ENCODE results near the gene TMEM158. TPM values are rescaled to one million over a fixed set of nuclear protein-coding genes. Genes with fewer than 3 reads are reported as not detected.

Gene TMEM158
- 7.9 and 11.1 TPM in 2 replicates for polyA plus RNA-seq
- 4.7 and 6.8 TPM in 2 replicates for polyA minus RNA-seq

DNA sequence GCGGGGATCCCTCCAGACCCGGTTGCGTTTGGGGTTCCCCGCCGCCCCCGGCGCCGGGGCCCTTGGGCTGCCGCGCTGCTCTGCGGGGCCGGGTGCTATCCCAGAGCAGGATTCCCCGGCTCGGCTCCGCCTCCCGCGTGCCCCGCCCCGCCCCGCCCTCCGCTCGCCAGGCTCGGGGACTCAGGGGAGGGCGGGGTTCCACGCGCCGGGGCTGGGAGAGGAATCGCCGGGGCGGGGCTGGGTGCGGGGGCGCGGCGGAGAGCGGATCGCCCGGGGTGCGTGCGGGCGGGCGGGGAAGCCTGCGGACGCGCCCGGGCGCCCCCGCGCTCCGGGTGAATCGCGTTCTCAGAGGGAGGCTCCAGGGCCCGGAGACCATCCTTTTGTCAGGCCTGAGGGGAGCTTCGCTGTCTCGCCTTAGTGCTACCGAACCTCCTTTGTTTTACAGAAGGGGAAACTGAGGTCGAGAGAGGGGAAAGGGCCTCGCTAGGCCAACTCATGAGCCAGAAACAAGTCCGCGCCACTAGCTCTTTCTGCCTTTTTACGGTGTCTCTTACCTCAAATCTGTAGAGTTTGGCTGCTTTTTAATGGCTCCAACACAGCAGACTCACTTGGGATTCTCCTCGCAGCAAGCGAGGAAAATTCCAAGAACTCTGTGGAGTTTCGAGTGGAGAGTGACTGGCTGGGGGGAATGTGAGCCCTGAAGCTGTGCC, at the start of gene TMEM158:
TSS of gene TMEM158 (minus strand) at position 82 of the 710 bp plus-strand sequence. CDS start 260 bp downstream, outside the sequence.
- Histone ChIP-seq H3K4me2 (ENCODE audit: low read length) (peak within 1 kb of the TSS; percentile 39), H3K27ac (ENCODE audit: low read length) (no peak within 1 kb of the TSS), H3K36me3 (ENCODE audit: insufficient read depth, low read length) (no peaks in the 10 kb centered on the region), H3K79me2 (replicated peaks; ENCODE audit: insufficient read depth, low read length) (no peaks in the 10 kb centered on the region), H4K20me1 (ENCODE audit: insufficient read depth) (no peaks in the 10 kb centered on the region), H3K27me3 (ENCODE audit: insufficient read depth, low read depth, low read length) (peaks cover 13% of the 10 kb centered on the region), H3F3A (ENCODE audit: insufficient read depth, low read length, poor library complexity, severe bottlenecking) (no peaks in the 10 kb centered on the region), H3K4me3 (ENCODE audit: low read length) (peak within 1 kb of the TSS; percentile 66), H3K9me2 (ENCODE audit: insufficient read depth, low read length) (no peaks in the 10 kb centered on the region), H2AFZ (ENCODE audit: low read depth, low read length) (peak within 1 kb of the TSS; percentile 56), H3K9ac (ENCODE audit: low read length) (peak within 1 kb of the TSS; percentile 62), H3K9me3 (ENCODE audit: low read length) (no peaks in the 10 kb centered on the region)
- TF ChIP-seq MXI1 (conservative IDR thresholded peaks at IDR 0.05; ENCODE audit: poor library complexity, severe bottlenecking) (peak; percentile 19), TAF1 (IDR thresholded peaks at IDR 0.05; ENCODE audit: low read depth) (peak; percentile 41), EZH2 (IDR thresholded peaks at IDR 0.05; ENCODE audit: borderline replicate concordance, insufficient read depth, low read length, poor library complexity, severe bottlenecking) (no peak)

DNA sequence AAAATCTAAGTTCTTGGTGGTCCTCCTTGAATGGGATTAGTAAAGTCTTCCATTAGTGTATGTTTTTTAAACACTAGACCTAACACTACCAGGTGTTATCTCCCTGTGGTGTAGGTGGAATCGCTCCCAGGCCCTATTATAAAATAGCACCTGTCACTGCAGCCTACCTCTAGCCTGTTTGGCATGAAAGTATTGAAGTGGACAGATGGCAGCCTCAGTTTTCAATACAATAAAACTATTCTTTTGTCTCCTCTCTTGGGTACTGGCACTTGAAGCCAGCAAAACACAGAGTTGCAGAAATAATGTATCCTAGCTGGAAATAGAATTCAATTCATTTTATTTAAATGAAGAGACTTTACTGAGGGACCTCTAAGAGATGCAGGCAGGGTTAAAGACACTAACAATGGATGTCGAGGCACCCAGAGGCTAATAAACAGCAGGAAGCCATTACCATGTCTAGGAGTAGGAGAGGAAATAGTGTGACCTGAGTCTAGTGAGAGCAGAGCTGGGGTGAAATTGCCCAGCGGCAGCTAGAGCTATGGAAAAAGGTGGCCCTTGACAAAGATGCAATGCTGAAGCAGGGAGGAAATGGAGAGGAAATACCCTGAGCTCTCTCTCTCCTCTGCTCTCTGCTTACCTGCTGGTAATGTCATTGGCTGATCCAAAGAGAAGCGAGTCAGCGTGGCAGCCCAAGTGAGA, 49.1 kb upstream of the TMEM158 start:
- Histone ChIP-seq H3K9me3 (ENCODE audit: low read length) (no peaks in the 10 kb centered on the region), H3K9me2 (ENCODE audit: insufficient read depth, low read length) (no peaks in the 10 kb centered on the region), H2AFZ (ENCODE audit: low read depth, low read length) (no peak overlapping the region), H3K79me2 (replicated peaks; ENCODE audit: insufficient read depth, low read length) (no peaks in the 10 kb centered on the region), H3K36me3 (ENCODE audit: insufficient read depth, low read length) (no peaks in the 10 kb centered on the region), H3K4me3 (ENCODE audit: low read length) (no peak overlapping the region), H4K20me1 (ENCODE audit: insufficient read depth) (no peaks in the 10 kb centered on the region), H3K27ac (ENCODE audit: low read length) (no peak overlapping the region), H3K4me2 (ENCODE audit: low read length) (no peak overlapping the region), H3K9ac (ENCODE audit: low read length) (no peak overlapping the region), H3K27me3 (ENCODE audit: insufficient read depth, low read depth, low read length) (no peaks in the 10 kb centered on the region), H3F3A (ENCODE audit: insufficient read depth, low read length, poor library complexity, severe bottlenecking) (no peaks in the 10 kb centered on the region)
- no peak for TF ChIP-seq TAF1 (IDR thresholded peaks at IDR 0.05; ENCODE audit: low read depth)

DNA sequence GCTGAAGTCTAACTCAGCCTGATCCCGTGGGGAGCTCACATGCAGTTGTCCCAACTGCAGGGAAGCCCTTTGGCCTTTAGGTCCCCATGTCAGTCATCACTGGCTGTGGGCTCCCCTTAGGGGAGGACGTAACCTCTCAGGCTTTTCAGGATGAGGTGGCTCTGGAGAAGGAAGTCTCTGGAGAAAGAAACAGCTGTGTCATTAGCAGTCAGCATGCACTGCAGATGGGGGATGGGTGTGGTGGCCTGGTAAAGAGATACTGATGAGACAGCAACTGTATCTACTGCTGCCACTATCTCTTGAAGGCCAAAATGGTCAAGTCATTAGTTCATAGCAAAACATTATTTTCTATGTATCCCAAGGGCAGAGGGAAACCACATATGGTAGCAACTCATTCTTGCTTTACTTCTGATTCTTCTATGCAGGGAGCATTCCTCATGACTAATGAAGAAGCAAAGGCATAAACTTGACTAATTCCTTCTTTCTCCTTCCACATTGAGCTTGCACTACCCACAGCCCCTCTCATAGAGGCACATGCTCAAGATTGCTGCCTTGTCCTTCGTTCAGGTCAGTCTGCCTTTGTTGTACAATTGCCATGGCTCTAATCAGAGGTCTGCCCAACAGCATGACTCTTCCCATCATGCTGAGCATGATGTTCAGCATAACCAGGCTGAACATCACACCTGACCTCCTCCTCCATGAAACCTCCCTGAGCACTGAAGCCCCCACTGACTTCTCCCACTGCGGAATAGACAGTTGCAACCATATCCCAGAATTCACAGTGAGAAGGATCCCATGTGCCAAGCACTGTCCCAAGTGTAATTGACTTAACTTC, 47.8 kb upstream of the TMEM158 start:
- Histone ChIP-seq H3K4me3 (ENCODE audit: low read length) (no peak overlapping the region), H3K27me3 (ENCODE audit: insufficient read depth, low read depth, low read length) (no peaks in the 10 kb centered on the region), H4K20me1 (ENCODE audit: insufficient read depth) (no peaks in the 10 kb centered on the region), H3K9ac (ENCODE audit: low read length) (no peak overlapping the region), H3K9me3 (ENCODE audit: low read length) (no peaks in the 10 kb centered on the region), H3K79me2 (replicated peaks; ENCODE audit: insufficient read depth, low read length) (no peaks in the 10 kb centered on the region), H3F3A (ENCODE audit: insufficient read depth, low read length, poor library complexity, severe bottlenecking) (no peaks in the 10 kb centered on the region), H3K9me2 (ENCODE audit: insufficient read depth, low read length) (no peaks in the 10 kb centered on the region), H3K4me2 (ENCODE audit: low read length) (no peak overlapping the region), H3K27ac (ENCODE audit: low read length) (no peak overlapping the region), H3K36me3 (ENCODE audit: insufficient read depth, low read length) (no peaks in the 10 kb centered on the region), H2AFZ (ENCODE audit: low read depth, low read length) (no peak overlapping the region)
- TF ChIP-seq, protein P1, sequence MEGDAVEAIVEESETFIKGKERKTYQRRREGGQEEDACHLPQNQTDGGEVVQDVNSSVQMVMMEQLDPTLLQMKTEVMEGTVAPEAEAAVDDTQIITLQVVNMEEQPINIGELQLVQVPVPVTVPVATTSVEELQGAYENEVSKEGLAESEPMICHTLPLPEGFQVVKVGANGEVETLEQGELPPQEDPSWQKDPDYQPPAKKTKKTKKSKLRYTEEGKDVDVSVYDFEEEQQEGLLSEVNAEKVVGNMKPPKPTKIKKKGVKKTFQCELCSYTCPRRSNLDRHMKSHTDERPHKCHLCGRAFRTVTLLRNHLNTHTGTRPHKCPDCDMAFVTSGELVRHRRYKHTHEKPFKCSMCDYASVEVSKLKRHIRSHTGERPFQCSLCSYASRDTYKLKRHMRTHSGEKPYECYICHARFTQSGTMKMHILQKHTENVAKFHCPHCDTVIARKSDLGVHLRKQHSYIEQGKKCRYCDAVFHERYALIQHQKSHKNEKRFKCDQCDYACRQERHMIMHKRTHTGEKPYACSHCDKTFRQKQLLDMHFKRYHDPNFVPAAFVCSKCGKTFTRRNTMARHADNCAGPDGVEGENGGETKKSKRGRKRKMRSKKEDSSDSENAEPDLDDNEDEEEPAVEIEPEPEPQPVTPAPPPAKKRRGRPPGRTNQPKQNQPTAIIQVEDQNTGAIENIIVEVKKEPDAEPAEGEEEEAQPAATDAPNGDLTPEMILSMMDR (IDR thresholded peaks at IDR 0.05; ENCODE audit: poor library complexity, severe bottlenecking), result no peak
- TF ChIP-seq POLR2AphosphoS5 (IDR thresholded peaks at IDR 0.05) (no peak), EP300 (conservative IDR thresholded peaks at IDR 0.05; ENCODE audit: poor library complexity, severe bottlenecking) (no peak), EZH2 (IDR thresholded peaks at IDR 0.05; ENCODE audit: borderline replicate concordance, insufficient read depth, low read length, poor library complexity, severe bottlenecking) (no peak), TAF1 (IDR thresholded peaks at IDR 0.05; ENCODE audit: low read depth) (no peak), RAD21 (conservative IDR thresholded peaks at IDR 0.05) (no peak), SMC3 (conservative IDR thresholded peaks at IDR 0.05; ENCODE audit: poor library complexity) (no peak), MXI1 (conservative IDR thresholded peaks at IDR 0.05; ENCODE audit: poor library complexity, severe bottlenecking) (no peak)
- TF ChIP-seq, protein P2, sequence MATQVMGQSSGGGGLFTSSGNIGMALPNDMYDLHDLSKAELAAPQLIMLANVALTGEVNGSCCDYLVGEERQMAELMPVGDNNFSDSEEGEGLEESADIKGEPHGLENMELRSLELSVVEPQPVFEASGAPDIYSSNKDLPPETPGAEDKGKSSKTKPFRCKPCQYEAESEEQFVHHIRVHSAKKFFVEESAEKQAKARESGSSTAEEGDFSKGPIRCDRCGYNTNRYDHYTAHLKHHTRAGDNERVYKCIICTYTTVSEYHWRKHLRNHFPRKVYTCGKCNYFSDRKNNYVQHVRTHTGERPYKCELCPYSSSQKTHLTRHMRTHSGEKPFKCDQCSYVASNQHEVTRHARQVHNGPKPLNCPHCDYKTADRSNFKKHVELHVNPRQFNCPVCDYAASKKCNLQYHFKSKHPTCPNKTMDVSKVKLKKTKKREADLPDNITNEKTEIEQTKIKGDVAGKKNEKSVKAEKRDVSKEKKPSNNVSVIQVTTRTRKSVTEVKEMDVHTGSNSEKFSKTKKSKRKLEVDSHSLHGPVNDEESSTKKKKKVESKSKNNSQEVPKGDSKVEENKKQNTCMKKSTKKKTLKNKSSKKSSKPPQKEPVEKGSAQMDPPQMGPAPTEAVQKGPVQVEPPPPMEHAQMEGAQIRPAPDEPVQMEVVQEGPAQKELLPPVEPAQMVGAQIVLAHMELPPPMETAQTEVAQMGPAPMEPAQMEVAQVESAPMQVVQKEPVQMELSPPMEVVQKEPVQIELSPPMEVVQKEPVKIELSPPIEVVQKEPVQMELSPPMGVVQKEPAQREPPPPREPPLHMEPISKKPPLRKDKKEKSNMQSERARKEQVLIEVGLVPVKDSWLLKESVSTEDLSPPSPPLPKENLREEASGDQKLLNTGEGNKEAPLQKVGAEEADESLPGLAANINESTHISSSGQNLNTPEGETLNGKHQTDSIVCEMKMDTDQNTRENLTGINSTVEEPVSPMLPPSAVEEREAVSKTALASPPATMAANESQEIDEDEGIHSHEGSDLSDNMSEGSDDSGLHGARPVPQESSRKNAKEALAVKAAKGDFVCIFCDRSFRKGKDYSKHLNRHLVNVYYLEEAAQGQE (IDR thresholded peaks at IDR 0.05; ENCODE audit: borderline replicate concordance), result no peak
